ENCODE results near the gene DOC2B. TPM values are rescaled to one million over a fixed set of nuclear protein-coding genes. Genes with fewer than 3 reads are reported as not detected.

Gene DOC2B
- total RNA-seq, 1 experiment from 2014 or later, result 2.7 TPM

DNA sequence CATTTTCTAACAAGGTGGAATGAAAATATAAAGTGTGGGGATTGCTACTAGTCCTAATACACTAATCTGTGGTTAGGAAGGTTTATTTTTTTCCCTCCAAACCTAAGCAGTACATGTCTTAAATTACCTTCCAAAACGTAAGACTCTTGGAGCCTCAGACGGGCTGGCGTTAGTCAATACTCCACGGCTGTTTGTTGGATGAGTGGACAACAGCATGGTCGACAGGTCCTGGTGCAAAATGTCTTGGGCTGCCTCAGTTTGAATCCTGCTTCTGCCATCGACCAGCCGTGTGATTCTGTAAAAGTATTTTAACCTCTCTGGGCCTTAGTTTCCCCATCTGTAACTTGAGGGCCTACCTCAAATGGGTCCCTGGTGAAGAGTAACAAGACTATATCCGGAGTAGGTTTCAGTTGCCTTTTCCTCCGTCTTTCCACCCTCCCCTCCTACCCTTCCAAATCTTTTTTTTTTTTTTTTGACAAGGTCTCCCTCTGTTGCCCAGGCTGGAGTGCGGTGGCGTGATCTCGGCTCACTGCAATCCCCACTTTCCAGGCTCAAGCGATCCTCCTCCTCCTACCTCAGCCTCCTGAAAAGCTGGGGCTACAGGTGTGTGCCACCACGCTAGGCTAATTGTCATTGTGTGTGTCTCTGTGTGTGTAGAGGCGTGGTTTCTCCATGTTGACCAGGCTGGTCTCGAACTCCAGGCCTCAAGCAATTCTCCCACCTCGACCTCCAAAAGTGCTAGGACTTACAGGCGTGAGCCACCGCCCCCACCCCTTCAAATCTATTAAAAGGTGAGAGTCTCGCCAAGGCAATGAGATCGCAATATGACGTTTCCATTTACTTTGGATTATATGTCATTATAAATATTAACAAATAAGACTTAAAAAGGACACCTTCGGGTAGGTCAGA lies 38.3 kb downstream of the DOC2B start (continued):
- TF ChIP-seq, protein P1, sequence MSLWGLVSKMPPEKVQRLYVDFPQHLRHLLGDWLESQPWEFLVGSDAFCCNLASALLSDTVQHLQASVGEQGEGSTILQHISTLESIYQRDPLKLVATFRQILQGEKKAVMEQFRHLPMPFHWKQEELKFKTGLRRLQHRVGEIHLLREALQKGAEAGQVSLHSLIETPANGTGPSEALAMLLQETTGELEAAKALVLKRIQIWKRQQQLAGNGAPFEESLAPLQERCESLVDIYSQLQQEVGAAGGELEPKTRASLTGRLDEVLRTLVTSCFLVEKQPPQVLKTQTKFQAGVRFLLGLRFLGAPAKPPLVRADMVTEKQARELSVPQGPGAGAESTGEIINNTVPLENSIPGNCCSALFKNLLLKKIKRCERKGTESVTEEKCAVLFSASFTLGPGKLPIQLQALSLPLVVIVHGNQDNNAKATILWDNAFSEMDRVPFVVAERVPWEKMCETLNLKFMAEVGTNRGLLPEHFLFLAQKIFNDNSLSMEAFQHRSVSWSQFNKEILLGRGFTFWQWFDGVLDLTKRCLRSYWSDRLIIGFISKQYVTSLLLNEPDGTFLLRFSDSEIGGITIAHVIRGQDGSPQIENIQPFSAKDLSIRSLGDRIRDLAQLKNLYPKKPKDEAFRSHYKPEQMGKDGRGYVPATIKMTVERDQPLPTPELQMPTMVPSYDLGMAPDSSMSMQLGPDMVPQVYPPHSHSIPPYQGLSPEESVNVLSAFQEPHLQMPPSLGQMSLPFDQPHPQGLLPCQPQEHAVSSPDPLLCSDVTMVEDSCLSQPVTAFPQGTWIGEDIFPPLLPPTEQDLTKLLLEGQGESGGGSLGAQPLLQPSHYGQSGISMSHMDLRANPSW (CRISPR knock-in tag; conservative IDR thresholded peaks at IDR 0.05; ENCODE audit: low read depth), result no peak
- TF ChIP-seq JUN (CRISPR knock-in tag; IDR thresholded peaks at IDR 0.05), result no peak
- TF ChIP-seq, protein P2, sequence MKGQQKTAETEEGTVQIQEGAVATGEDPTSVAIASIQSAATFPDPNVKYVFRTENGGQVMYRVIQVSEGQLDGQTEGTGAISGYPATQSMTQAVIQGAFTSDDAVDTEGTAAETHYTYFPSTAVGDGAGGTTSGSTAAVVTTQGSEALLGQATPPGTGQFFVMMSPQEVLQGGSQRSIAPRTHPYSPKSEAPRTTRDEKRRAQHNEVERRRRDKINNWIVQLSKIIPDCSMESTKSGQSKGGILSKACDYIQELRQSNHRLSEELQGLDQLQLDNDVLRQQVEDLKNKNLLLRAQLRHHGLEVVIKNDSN (CRISPR knock-in tag; IDR thresholded peaks at IDR 0.05), result no peak
- no peak for TF ChIP-seq NR2C2 (CRISPR knock-in tag; IDR thresholded peaks at IDR 0.05)
- no peak for TF ChIP-seq EMX1 (CRISPR knock-in tag; IDR thresholded peaks at IDR 0.05)
- TF ChIP-seq, protein P3, sequence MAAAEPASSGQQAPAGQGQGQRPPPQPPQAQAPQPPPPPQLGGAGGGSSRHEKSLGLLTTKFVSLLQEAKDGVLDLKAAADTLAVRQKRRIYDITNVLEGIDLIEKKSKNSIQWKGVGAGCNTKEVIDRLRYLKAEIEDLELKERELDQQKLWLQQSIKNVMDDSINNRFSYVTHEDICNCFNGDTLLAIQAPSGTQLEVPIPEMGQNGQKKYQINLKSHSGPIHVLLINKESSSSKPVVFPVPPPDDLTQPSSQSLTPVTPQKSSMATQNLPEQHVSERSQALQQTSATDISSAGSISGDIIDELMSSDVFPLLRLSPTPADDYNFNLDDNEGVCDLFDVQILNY (CRISPR knock-in tag; IDR thresholded peaks at IDR 0.05), result no peak
- no peak for TF ChIP-seq ZNF138 (CRISPR knock-in tag; conservative IDR thresholded peaks at IDR 0.05)
- no peak for TF ChIP-seq GRHL2 (CRISPR knock-in tag; IDR thresholded peaks at IDR 0.05; ENCODE audit: insufficient replicate concordance, severe bottlenecking)
- no peak for TF ChIP-seq MAX (CRISPR knock-in tag; IDR thresholded peaks at IDR 0.05)

GRCh38 chr17:142102-142661 lies 39.3 kb downstream of the DOC2B start:
- DNase-seq (ENCODE audit: low spot score) (no peak), ATAC-seq (no peak)
- no peak overlapping the region for H3K27ac Mint-ChIP-seq
- H3K4me3 Mint-ChIP-seq, result no peak overlapping the region
- H3K36me3 Mint-ChIP-seq, result peaks cover 3% of the 10 kb centered on the region; the same call in 1 of the 2 replicates
- ChIA-PET POLR2A (no interaction called here), CTCF (no interaction called here)
- H3K9me3 Mint-ChIP-seq, result peaks cover 6% of the 10 kb centered on the region
- no peaks in the 10 kb centered on the region for H3K4me1 Mint-ChIP-seq
- peaks cover 3% of the 10 kb centered on the region for H3K27me3 Mint-ChIP-seq (ENCODE audit: low read depth)
- TF ChIP-seq ZBTB43 (CRISPR knock-in tag; IDR thresholded peaks at IDR 0.05) (no peak), MLX (CRISPR knock-in tag; IDR thresholded peaks at IDR 0.05) (no peak), GRHL2 (CRISPR knock-in tag; IDR thresholded peaks at IDR 0.05; ENCODE audit: insufficient replicate concordance, severe bottlenecking) (no peak), ZBTB21 (CRISPR knock-in tag; IDR thresholded peaks at IDR 0.05; ENCODE audit: borderline replicate concordance) (no peak), ZNF416 (CRISPR knock-in tag; IDR thresholded peaks at IDR 0.05) (no peak), TP53 (CRISPR knock-in tag; IDR thresholded peaks at IDR 0.05) (no peak), FOXJ3 (CRISPR knock-in tag; IDR thresholded peaks at IDR 0.05; ENCODE audit: borderline replicate concordance) (no peak), HMGXB4 (CRISPR knock-in tag; IDR thresholded peaks at IDR 0.05) (no peak), FOXP1 (CRISPR knock-in tag; IDR thresholded peaks at IDR 0.05; ENCODE audit: borderline replicate concordance) (no peak), RELA (CRISPR knock-in tag; IDR thresholded peaks at IDR 0.05; ENCODE audit: borderline replicate concordance) (no peak), ETV6 (CRISPR knock-in tag; IDR thresholded peaks at IDR 0.05) (no peak), MYBL2 (CRISPR knock-in tag; IDR thresholded peaks at IDR 0.05) (no peak), OVOL2 (CRISPR knock-in tag; IDR thresholded peaks at IDR 0.05; ENCODE audit: borderline replicate concordance) (no peak)
- TF ChIP-seq, protein P4, sequence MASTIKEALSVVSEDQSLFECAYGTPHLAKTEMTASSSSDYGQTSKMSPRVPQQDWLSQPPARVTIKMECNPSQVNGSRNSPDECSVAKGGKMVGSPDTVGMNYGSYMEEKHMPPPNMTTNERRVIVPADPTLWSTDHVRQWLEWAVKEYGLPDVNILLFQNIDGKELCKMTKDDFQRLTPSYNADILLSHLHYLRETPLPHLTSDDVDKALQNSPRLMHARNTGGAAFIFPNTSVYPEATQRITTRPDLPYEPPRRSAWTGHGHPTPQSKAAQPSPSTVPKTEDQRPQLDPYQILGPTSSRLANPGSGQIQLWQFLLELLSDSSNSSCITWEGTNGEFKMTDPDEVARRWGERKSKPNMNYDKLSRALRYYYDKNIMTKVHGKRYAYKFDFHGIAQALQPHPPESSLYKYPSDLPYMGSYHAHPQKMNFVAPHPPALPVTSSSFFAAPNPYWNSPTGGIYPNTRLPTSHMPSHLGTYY (CRISPR knock-in tag; IDR thresholded peaks at IDR 0.05), result no peak
